WTC11 (cell line): Measurements from ENCODE around the gene PITPNC1.

Source experiments
- CBFB ChIP-seq: sonication (generic); formaldehyde crosslinking; IDR thresholded peaks from 2 replicates; pipeline ENCODE4 v1.8.1; 2022; ENCODE audit warnings: mild to moderate bottlenecking, low read depth, missing genetic modification reagents
- KAT7 ChIP-seq: sonication (generic); formaldehyde crosslinking; IDR thresholded peaks from 2 replicates; pipeline ENCODE4 v1.8.1; 2023; ENCODE audit warnings: missing genetic modification reagents, mild to moderate bottlenecking, borderline replicate concordance
- NFYB ChIP-seq: sonication (generic); formaldehyde crosslinking; conservative IDR thresholded peaks from 2 replicates; pipeline ENCODE4 v1.8.0; 2022; ENCODE audit warnings: low read depth, missing genetic modification reagents
- SP1 ChIP-seq: sonication (generic); formaldehyde crosslinking; conservative IDR thresholded peaks from 2 replicates; pipeline ENCODE4 v1.8.1; 2022; ENCODE audit warnings: missing genetic modification reagents
- ZNF138 ChIP-seq: sonication (generic); formaldehyde crosslinking; conservative IDR thresholded peaks from 2 replicates; pipeline ENCODE4 v1.8.1; 2022; ENCODE audit warnings: mild to moderate bottlenecking, moderate library complexity, missing genetic modification reagents
- ZNF317 ChIP-seq: sonication (generic); formaldehyde crosslinking; IDR thresholded peaks from 2 replicates; pipeline ENCODE4 v1.8.1; 2023; ENCODE audit warnings: low read depth, mild to moderate bottlenecking, moderate library complexity, missing genetic modification reagents, borderline replicate concordance
- TF ChIP-seq, protein P1 (sequence below): fragments of 200-600 bp; IDR thresholded peaks from 2 replicates; pipeline ENCODE4 v1.8.0; 2022; ENCODE audit warnings: antibody characterized with exemption
- TF ChIP-seq, protein P2 (sequence below): sonication (generic); formaldehyde crosslinking; IDR thresholded peaks from 2 replicates; pipeline ENCODE4 v1.8.1; 2023; ENCODE audit warnings: mild to moderate bottlenecking, missing genetic modification reagents
- TF ChIP-seq, protein P3 (sequence below): sonication (generic); formaldehyde crosslinking; IDR thresholded peaks from 2 replicates; pipeline ENCODE4 v1.8.1; 2023; ENCODE audit warnings: mild to moderate bottlenecking, missing genetic modification reagents, moderate library complexity
- TF ChIP-seq, protein P4 (sequence below): sonication (generic); formaldehyde crosslinking; conservative IDR thresholded peaks from 2 replicates; pipeline ENCODE4 v1.8.1; 2022; ENCODE audit warnings: mild to moderate bottlenecking, missing genetic modification reagents
- TF ChIP-seq, protein P5 (sequence below): sonication (generic); formaldehyde crosslinking; IDR thresholded peaks from 2 replicates; pipeline ENCODE4 v1.8.1; 2022; ENCODE audit warnings: low read depth, missing genetic modification reagents, borderline replicate concordance
- TF ChIP-seq, protein P6 (sequence below): fragments of 250-450 bp; sonication (Bioruptor Pico); IDR thresholded peaks from 2 replicates; pipeline ENCODE4 v1.8.0; 2021; ENCODE audit warnings: mild to moderate bottlenecking
- TF ChIP-seq, protein P7 (sequence below): sonication (generic); formaldehyde crosslinking; IDR thresholded peaks from 2 replicates; pipeline ENCODE4 v1.8.0; 2022; ENCODE audit warnings: mild to moderate bottlenecking, missing genetic modification reagents

DNA sequence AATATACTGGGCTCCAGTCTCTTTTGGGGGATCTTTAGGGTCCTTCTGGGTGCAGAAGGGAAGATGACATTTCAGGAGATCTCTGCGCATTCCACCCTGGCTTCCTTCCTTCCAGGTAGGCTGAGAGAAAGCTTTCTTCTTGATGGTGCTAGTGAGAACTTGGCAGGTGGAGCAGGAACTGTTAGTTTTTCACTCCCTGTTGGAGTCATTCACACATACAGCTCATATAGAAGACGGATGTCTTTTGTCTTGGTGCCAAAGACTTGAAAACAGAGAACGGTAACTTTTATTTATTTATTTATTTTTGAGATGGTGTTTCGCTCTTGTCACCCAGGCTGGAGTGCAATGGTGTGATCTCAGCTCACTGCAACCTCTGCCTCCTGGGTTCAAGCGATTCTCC lies 43.9 kb downstream of the PITPNC1 start:
- TF ChIP-seq, protein P1, sequence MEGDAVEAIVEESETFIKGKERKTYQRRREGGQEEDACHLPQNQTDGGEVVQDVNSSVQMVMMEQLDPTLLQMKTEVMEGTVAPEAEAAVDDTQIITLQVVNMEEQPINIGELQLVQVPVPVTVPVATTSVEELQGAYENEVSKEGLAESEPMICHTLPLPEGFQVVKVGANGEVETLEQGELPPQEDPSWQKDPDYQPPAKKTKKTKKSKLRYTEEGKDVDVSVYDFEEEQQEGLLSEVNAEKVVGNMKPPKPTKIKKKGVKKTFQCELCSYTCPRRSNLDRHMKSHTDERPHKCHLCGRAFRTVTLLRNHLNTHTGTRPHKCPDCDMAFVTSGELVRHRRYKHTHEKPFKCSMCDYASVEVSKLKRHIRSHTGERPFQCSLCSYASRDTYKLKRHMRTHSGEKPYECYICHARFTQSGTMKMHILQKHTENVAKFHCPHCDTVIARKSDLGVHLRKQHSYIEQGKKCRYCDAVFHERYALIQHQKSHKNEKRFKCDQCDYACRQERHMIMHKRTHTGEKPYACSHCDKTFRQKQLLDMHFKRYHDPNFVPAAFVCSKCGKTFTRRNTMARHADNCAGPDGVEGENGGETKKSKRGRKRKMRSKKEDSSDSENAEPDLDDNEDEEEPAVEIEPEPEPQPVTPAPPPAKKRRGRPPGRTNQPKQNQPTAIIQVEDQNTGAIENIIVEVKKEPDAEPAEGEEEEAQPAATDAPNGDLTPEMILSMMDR: no peak
- TF ChIP-seq NFYB (CRISPR knock-in tag) (no peak), ZNF317 (no peak), KAT7 (CRISPR knock-in tag) (no peak), CBFB (no peak), ZNF138 (CRISPR knock-in tag) (no peak), SP1 (CRISPR knock-in tag) (no peak)
- TF ChIP-seq, protein P2, sequence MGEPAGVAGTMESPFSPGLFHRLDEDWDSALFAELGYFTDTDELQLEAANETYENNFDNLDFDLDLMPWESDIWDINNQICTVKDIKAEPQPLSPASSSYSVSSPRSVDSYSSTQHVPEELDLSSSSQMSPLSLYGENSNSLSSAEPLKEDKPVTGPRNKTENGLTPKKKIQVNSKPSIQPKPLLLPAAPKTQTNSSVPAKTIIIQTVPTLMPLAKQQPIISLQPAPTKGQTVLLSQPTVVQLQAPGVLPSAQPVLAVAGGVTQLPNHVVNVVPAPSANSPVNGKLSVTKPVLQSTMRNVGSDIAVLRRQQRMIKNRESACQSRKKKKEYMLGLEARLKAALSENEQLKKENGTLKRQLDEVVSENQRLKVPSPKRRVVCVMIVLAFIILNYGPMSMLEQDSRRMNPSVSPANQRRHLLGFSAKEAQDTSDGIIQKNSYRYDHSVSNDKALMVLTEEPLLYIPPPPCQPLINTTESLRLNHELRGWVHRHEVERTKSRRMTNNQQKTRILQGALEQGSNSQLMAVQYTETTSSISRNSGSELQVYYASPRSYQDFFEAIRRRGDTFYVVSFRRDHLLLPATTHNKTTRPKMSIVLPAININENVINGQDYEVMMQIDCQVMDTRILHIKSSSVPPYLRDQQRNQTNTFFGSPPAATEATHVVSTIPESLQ (CRISPR knock-in tag): no peak
- TF ChIP-seq, protein P3, sequence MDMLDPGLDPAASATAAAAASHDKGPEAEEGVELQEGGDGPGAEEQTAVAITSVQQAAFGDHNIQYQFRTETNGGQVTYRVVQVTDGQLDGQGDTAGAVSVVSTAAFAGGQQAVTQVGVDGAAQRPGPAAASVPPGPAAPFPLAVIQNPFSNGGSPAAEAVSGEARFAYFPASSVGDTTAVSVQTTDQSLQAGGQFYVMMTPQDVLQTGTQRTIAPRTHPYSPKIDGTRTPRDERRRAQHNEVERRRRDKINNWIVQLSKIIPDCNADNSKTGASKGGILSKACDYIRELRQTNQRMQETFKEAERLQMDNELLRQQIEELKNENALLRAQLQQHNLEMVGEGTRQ: no peak
- TF ChIP-seq, protein P4, sequence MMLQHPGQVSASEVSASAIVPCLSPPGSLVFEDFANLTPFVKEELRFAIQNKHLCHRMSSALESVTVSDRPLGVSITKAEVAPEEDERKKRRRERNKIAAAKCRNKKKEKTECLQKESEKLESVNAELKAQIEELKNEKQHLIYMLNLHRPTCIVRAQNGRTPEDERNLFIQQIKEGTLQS (CRISPR knock-in tag): no peak
- TF ChIP-seq, protein P5, sequence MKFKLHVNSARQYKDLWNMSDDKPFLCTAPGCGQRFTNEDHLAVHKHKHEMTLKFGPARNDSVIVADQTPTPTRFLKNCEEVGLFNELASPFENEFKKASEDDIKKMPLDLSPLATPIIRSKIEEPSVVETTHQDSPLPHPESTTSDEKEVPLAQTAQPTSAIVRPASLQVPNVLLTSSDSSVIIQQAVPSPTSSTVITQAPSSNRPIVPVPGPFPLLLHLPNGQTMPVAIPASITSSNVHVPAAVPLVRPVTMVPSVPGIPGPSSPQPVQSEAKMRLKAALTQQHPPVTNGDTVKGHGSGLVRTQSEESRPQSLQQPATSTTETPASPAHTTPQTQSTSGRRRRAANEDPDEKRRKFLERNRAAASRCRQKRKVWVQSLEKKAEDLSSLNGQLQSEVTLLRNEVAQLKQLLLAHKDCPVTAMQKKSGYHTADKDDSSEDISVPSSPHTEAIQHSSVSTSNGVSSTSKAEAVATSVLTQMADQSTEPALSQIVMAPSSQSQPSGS (CRISPR knock-in tag): no peak
- TF ChIP-seq, protein P6, sequence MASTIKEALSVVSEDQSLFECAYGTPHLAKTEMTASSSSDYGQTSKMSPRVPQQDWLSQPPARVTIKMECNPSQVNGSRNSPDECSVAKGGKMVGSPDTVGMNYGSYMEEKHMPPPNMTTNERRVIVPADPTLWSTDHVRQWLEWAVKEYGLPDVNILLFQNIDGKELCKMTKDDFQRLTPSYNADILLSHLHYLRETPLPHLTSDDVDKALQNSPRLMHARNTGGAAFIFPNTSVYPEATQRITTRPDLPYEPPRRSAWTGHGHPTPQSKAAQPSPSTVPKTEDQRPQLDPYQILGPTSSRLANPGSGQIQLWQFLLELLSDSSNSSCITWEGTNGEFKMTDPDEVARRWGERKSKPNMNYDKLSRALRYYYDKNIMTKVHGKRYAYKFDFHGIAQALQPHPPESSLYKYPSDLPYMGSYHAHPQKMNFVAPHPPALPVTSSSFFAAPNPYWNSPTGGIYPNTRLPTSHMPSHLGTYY (CRISPR knock-in tag): no peak
- TF ChIP-seq, protein P7, sequence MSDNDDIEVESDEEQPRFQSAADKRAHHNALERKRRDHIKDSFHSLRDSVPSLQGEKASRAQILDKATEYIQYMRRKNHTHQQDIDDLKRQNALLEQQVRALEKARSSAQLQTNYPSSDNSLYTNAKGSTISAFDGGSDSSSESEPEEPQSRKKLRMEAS (CRISPR knock-in tag): no peak
